Stimulated activated naive B cell treated with anti-CD40 and anti-IgM and Interleukin-4, amounts not matched to agents 10 μg/mL and 1 μg/mL and 100 μg/mL, for 72 hours (primary cell): Measurements from ENCODE around the gene EIF2B2.
"Not testable (repeated sequence)": the region's sequence is repeated elsewhere in the genome, so short reads cannot be mapped to it uniquely, and the experiment has no call there.

Source experiments
- ATAC-seq, 2 donors: fragments of 150-1000 bp; cut with Tn5 transposase; replicated peaks; 2 replicates each; pipeline ENCODE4 v1.10.0; 2021; ENCODE audit warnings: moderate library complexity in 1 of 2
- DNase-seq: peaks from one replicate; pipeline ENCODE4 v3.0.0; 2021
- H3K27ac Mint-ChIP-seq: one replicate; pipeline ENCODE4 v1.8.0; 2022; ENCODE audit warnings: mild to moderate bottlenecking, mixed read lengths
- H3K27me3 Mint-ChIP-seq, 2 donors: one replicate each; pipeline ENCODE4 v1.8.0; 2022; ENCODE audit warnings: mixed read lengths in 2 of 2
- H3K36me3 Mint-ChIP-seq, 2 donors: one replicate each; pipeline ENCODE4 v1.8.0; 2022; ENCODE audit warnings: mixed read lengths in 2 of 2, mild to moderate bottlenecking in 1 of 2
- H3K4me1 Mint-ChIP-seq, 2 donors: one replicate each; pipeline ENCODE4 v1.8.0; 2022; ENCODE audit warnings: mixed read lengths in 2 of 2, mild to moderate bottlenecking in 1 of 2
- H3K4me3 Mint-ChIP-seq, 2 donors: one replicate each; pipeline ENCODE4 v1.8.0; 2022; ENCODE audit warnings: mild to moderate bottlenecking in 2 of 2, mixed read lengths in 2 of 2, moderate library complexity in 1 of 2
- H3K9me3 Mint-ChIP-seq, 2 donors: one replicate each; pipeline ENCODE4 v1.8.0; 2022; ENCODE audit warnings: mixed read lengths in 2 of 2, mild to moderate bottlenecking in 1 of 2

The EIF2B2 gene

GRCh38 chr14:74979029-74979428 is 23.7 kb upstream of the EIF2B2 start:
- Mint-ChIP-seq H3K36me3 (no peaks in the 10 kb centered on the region), H3K27me3 (no peaks in the 10 kb centered on the region), H3K9me3 (no peaks in the 10 kb centered on the region), H3K4me1 (no peaks in the 10 kb centered on the region), H3K27ac (no peak overlapping the region), H3K4me3 (no peak overlapping the region)
- ATAC-seq (no peak), DNase-seq (no peak)

GRCh38 chr14:74979442-74980397 is 23.0 kb upstream of the EIF2B2 start:
- Mint-ChIP-seq H3K36me3 (no peaks in the 10 kb centered on the region), H3K27ac (no peak overlapping the region), H3K4me3 (no peak overlapping the region), H3K9me3 (no peaks in the 10 kb centered on the region), H3K4me1 (no peaks in the 10 kb centered on the region), H3K27me3 (no peaks in the 10 kb centered on the region)
- DNase-seq (no peak), ATAC-seq (no peak)

GRCh38 chr14:74980398-74980730 is 22.4 kb upstream of the EIF2B2 start:
- Mint-ChIP-seq H3K27me3 (no peaks in the 10 kb centered on the region), H3K9me3 (no peaks in the 10 kb centered on the region), H3K4me3 (no peak overlapping the region), H3K36me3 (no peaks in the 10 kb centered on the region), H3K4me1 (no peaks in the 10 kb centered on the region), H3K27ac (no peak overlapping the region)
- DNase-seq (no peak), ATAC-seq (no peak)

GRCh38 chr14:74980731-74981461 is 21.8 kb upstream of the EIF2B2 start:
- ATAC-seq (no peak), DNase-seq (no peak)
- no peaks in the 10 kb centered on the region for H3K27me3 Mint-ChIP-seq
- no peak overlapping the region for H3K4me3 Mint-ChIP-seq
- H3K4me1 Mint-ChIP-seq: no peaks in the 10 kb centered on the region
- H3K27ac Mint-ChIP-seq: no peak overlapping the region
- no peaks in the 10 kb centered on the region for H3K9me3 Mint-ChIP-seq
- no peaks in the 10 kb centered on the region for H3K36me3 Mint-ChIP-seq

GRCh38 chr14:74981462-74981782 is 21.3 kb upstream of the EIF2B2 start:
- no peaks in the 10 kb centered on the region for H3K9me3 Mint-ChIP-seq
- DNase-seq (no peak), ATAC-seq (no peak)
- H3K36me3 Mint-ChIP-seq: no peaks in the 10 kb centered on the region
- H3K27me3 Mint-ChIP-seq: no peaks in the 10 kb centered on the region
- H3K4me1 Mint-ChIP-seq: no peaks in the 10 kb centered on the region
- no peak overlapping the region for H3K4me3 Mint-ChIP-seq
- no peak overlapping the region for H3K27ac Mint-ChIP-seq

- no peak for ATAC-seq
- no peak overlapping the region for H3K27ac Mint-ChIP-seq
- H3K4me3 Mint-ChIP-seq: no peak overlapping the region
- no peaks in the 10 kb centered on the region for H3K27me3 Mint-ChIP-seq
- H3K36me3 Mint-ChIP-seq: no peaks in the 10 kb centered on the region
- H3K4me1 Mint-ChIP-seq: no peaks in the 10 kb centered on the region
- no peak for DNase-seq
- no peaks in the 10 kb centered on the region for H3K9me3 Mint-ChIP-seq
These were observed 20.9 kb upstream of the EIF2B2 start for GRCh38 chr14:74981833-74982232.

- Mint-ChIP-seq H3K4me3 (no peak overlapping the region), H3K27ac (no peak overlapping the region), H3K27me3 (no peaks in the 10 kb centered on the region), H3K36me3 (no peaks in the 10 kb centered on the region), H3K4me1 (no peaks in the 10 kb centered on the region), H3K9me3 (no peaks in the 10 kb centered on the region)
- DNase-seq (no peak), ATAC-seq (no peak)
These were observed 20.1 kb upstream of the EIF2B2 start for GRCh38 chr14:74982661-74983060.

GRCh38 chr14:74983343-74983742 is 19.4 kb upstream of the EIF2B2 start:
- Mint-ChIP-seq H3K4me1 (no peaks in the 10 kb centered on the region), H3K4me3 (no peak overlapping the region)
- no peak for DNase-seq

GRCh38 chr14:74984236-74985027 is 18.3 kb upstream of the EIF2B2 start:
- DNase-seq (no peak), ATAC-seq (no peak)
- H3K27ac Mint-ChIP-seq: no peak overlapping the region
- H3K36me3 Mint-ChIP-seq: no peaks in the 10 kb centered on the region
- H3K4me1 Mint-ChIP-seq: no peaks in the 10 kb centered on the region
- no peak overlapping the region for H3K4me3 Mint-ChIP-seq
- no peaks in the 10 kb centered on the region for H3K27me3 Mint-ChIP-seq
- H3K9me3 Mint-ChIP-seq: no peaks in the 10 kb centered on the region

More at GRCh38 chr14:74983343-74983742, 19.4 kb upstream of the EIF2B2 start:
- no peaks in the 10 kb centered on the region for H3K36me3 Mint-ChIP-seq
- no peak overlapping the region for H3K27ac Mint-ChIP-seq
- H3K9me3 Mint-ChIP-seq: no peaks in the 10 kb centered on the region
- no peak for ATAC-seq
- no peaks in the 10 kb centered on the region for H3K27me3 Mint-ChIP-seq

GRCh38 chr14:74985028-74985310 is 17.8 kb upstream of the EIF2B2 start:
- no peaks in the 10 kb centered on the region for H3K36me3 Mint-ChIP-seq
- no peaks in the 10 kb centered on the region for H3K4me1 Mint-ChIP-seq
- ATAC-seq: no peak
- DNase-seq: no peak
- no peaks in the 10 kb centered on the region for H3K9me3 Mint-ChIP-seq
- no peak overlapping the region for H3K27ac Mint-ChIP-seq
- H3K4me3 Mint-ChIP-seq: no peak overlapping the region
- no peaks in the 10 kb centered on the region for H3K27me3 Mint-ChIP-seq

- Mint-ChIP-seq H3K27me3 (no peaks in the 10 kb centered on the region), H3K9me3 (no peaks in the 10 kb centered on the region), H3K27ac (no peak overlapping the region), H3K4me1 (no peaks in the 10 kb centered on the region), H3K36me3 (no peaks in the 10 kb centered on the region), H3K4me3 (no peak overlapping the region)
- no peak for DNase-seq
- no peak for ATAC-seq
These were observed 16.9 kb upstream of the EIF2B2 start for GRCh38 chr14:74985806-74986205.

- DNase-seq (no peak), ATAC-seq (no peak)
- Mint-ChIP-seq H3K9me3 (no peaks in the 10 kb centered on the region), H3K36me3 (no peaks in the 10 kb centered on the region), H3K4me3 (no peak overlapping the region), H3K27ac (no peak overlapping the region), H3K27me3 (no peaks in the 10 kb centered on the region), H3K4me1 (no peaks in the 10 kb centered on the region)
These were observed 14.6 kb upstream of the EIF2B2 start for GRCh38 chr14:74988131-74988530.

- DNase-seq (no peak), ATAC-seq (no peak)
- H3K27ac Mint-ChIP-seq: no peak overlapping the region
- H3K36me3 Mint-ChIP-seq: no peaks in the 10 kb centered on the region
- no peaks in the 10 kb centered on the region for H3K27me3 Mint-ChIP-seq
- no peaks in the 10 kb centered on the region for H3K9me3 Mint-ChIP-seq
- H3K4me1 Mint-ChIP-seq: no peaks in the 10 kb centered on the region
- H3K4me3 Mint-ChIP-seq: no peak overlapping the region
These were observed 13.7 kb upstream of the EIF2B2 start for GRCh38 chr14:74988993-74989392.

GRCh38 chr14:74994182-74994581 is 8.5 kb upstream of the EIF2B2 start:
- ATAC-seq, H3K27me3 Mint-ChIP-seq, H3K27ac Mint-ChIP-seq, H3K9me3 Mint-ChIP-seq, H3K4me1 Mint-ChIP-seq, DNase-seq, H3K4me3 Mint-ChIP-seq, H3K36me3 Mint-ChIP-seq: not testable (repeated sequence)

- H3K27ac Mint-ChIP-seq, ATAC-seq, H3K36me3 Mint-ChIP-seq, H3K27me3 Mint-ChIP-seq, H3K9me3 Mint-ChIP-seq, H3K4me3 Mint-ChIP-seq, DNase-seq, H3K4me1 Mint-ChIP-seq: not testable (repeated sequence)
These were observed 6.9 kb upstream of the EIF2B2 start for GRCh38 chr14:74995781-74996180.
